Measurements from ENCODE around the gene ATP13A4.

Gene ATP13A4

DNA sequence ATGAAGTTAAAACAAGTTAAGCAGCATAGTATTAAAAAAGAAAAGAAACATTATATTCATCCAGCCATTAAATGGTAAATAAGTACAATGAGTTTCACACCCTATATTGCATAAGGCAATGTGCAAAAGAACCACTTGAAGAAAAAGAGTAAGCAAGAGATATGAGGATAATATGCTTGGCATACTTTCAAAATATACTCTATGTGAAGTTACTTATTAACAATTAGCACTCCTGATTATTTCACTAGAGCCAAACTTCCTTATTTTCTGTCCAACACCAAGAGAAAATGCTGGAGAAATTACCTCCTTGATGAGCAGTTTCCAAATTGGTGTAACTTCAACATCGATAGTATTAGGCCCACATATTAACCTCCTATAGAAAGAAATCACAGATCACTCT lies 63.7 kb downstream of the ATP13A4 start:
- TF ChIP-seq, protein P1, sequence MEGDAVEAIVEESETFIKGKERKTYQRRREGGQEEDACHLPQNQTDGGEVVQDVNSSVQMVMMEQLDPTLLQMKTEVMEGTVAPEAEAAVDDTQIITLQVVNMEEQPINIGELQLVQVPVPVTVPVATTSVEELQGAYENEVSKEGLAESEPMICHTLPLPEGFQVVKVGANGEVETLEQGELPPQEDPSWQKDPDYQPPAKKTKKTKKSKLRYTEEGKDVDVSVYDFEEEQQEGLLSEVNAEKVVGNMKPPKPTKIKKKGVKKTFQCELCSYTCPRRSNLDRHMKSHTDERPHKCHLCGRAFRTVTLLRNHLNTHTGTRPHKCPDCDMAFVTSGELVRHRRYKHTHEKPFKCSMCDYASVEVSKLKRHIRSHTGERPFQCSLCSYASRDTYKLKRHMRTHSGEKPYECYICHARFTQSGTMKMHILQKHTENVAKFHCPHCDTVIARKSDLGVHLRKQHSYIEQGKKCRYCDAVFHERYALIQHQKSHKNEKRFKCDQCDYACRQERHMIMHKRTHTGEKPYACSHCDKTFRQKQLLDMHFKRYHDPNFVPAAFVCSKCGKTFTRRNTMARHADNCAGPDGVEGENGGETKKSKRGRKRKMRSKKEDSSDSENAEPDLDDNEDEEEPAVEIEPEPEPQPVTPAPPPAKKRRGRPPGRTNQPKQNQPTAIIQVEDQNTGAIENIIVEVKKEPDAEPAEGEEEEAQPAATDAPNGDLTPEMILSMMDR (IDR thresholded peaks at IDR 0.05) = no peak

DNA sequence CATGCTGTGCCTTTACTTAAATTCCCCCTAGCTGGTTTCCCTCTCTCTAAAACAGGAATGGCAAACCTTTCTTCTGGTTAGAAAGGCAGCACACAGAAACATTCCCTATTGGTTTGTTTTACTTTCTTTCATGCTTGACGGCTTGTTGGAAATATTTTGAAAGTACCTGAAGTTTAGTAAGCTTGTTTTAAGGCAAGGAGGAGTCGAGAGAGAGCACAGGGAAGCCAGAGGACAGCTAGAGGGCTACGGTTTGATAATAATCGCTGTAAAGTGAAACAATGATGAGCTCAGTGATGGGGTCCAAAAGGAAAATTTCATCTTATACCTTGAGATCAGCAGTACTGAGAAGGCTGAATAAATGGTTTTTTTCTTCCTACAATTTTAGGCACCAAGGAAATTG lies 64.1 kb downstream of the ATP13A4 start:
- TF ChIP-seq, protein P1 (IDR thresholded peaks at IDR 0.05) = no peak

DNA sequence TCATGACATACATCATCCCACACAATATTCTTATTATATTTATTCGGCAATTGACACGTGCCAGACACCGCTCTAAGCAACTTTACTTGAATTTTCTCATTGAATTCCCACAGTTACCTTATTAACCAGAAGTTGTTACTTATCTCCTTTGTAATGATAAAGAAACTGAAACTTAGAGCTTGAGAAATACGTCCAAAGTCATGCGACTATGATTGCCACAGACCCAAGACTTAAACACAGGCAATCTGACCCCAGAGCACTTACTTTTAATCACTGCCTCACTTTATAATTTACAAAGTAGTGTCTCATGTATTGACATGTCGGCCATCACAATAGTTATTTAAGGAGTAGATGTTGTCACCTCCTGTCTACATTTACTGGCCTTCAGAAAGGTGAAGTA lies 64.7 kb downstream of the ATP13A4 start:
- TF ChIP-seq, protein P1 (IDR thresholded peaks at IDR 0.05) = no peak

DNA sequence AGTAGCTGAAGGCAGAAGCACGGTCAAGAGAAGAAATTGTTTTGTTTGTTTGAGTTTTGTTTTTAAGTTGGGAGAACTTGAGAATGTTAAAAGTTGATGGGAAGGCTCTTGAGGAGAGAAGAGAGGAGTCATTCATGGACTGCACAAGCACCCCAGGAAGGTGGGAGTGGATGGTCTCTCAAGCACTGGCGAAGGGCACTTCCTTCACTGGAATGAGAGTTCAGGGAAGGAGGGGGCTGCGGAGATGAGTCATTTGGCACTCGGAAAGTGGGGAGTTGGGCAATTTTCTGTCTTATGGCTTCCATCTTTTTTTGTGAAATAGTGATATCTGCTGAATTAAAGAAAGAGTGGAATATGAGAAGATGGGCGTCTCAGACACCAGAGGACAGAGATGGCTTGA lies 66.0 kb downstream of the ATP13A4 start:
- TF ChIP-seq, protein P1 (IDR thresholded peaks at IDR 0.05) = no peak

DNA sequence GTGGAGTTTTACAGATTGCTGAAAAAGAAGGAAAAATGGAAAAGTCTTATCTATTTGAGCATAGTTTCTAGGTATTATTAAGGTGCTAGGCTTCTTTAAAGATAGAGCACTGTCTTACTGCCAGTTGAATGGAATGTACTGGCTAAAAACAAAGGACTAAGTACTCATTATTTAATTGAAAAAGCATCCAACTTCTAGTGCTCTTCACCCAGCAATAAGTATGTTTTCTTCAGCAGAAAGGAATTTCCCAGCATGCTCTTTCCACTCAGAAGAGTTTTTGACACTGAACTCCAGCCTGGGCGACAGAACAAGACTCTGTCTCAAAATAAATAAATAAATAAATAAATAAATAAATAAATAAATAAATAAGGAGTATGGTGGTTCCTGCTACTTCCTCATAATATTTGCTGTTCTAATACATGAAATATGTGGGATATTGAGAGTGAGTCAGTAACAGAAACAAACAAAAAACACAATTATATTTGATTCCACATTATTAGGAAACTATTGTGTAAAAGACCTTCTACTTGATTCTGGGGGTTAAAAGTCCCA lies 70.6 kb downstream of the ATP13A4 start:
- TF ChIP-seq, protein P1 (IDR thresholded peaks at IDR 0.05) = no peak

DNA sequence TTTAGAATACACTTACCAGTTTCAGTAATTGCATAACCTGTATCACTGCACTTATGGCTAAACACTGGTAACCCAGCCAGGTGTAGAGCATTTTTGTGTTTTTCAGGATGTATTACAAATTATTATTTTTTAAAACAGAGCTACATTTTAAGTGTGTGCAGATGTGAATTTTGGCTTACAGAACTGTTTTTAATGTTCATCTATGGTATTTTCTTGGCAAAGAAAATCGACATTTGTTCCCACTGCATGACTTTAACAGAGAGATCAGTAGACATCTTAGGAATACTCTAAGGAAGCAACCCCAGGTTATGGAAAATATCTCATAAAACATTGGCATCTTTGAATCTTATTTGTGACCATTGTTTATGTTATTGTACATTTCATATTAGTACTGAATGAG lies 73.3 kb downstream of the ATP13A4 start:
- TF ChIP-seq, protein P1 (IDR thresholded peaks at IDR 0.05) = no peak

DNA sequence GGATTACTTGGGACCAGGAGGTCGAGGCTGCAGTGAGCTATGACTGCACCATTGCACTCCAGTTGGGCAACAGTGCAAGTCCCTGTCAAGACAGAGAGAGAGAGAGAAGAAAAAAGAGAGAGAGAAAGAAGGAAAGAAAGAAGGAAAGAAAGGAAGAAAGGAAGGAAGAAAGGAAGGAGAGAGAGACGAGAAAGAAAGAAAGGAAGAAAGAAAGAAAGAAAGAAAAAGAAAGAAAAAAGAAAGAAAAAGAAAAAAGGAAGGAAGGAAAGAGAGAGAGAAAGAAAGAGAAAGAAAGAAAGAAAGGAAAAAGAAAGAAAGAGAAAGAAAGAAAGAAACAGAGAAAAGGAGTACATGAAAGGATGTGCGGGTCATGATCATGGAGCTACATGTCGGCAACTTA lies 80.2 kb downstream of the ATP13A4 start:
- TF ChIP-seq, protein P1 (IDR thresholded peaks at IDR 0.05) = no peak

DNA sequence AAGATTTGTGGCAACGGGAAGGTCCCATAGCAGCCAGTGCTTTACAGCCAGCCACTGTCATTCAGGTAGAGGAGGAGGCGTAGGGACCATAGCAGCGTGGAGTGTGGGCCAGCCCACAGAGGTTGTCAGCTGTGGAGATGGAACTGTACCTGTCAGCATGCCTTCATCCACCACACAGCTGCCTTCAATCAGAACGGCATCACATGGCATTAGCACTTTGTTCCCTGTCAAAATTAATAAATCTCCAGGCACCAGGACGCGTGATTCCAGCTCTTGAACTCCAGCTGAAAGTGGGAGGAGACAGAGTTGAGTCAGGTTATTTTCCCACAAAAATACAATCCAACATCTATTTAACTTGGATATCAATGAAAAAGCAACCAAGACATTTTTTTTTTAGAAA lies 84.0 kb downstream of the ATP13A4 start:
- TF ChIP-seq, protein P1 (IDR thresholded peaks at IDR 0.05) = no peak

Measured in LNCAP (cell line).